Measurements from ENCODE around the gene TCF4. TPM values are rescaled to one million over a fixed set of nuclear protein-coding genes. Genes with fewer than 3 reads are reported as not detected.

TCF4 gene
- polyA plus RNA-seq, 1 donor (not counting 4 experiments of a cell fraction or from before 2014, with no cell fraction given): 9.7 TPM

- no peaks in the 10 kb centered on the region for H3K79me2 ChIP-seq (ENCODE audit: control insufficient read depth, insufficient read depth, low read length)
- H2AFZ ChIP-seq (ENCODE audit: control insufficient read depth, low read length): no peak overlapping the region
- no peak overlapping the region for H3K4me3 ChIP-seq (ENCODE audit: control insufficient read depth in 2 of 3, extremely low read depth in 1 of 3, insufficient read depth in 2 of 3, low read depth in 1 of 3, low read length in 3 of 3)
- H3K4me1 ChIP-seq (ENCODE audit: control insufficient read depth, extremely low read depth, insufficient read depth, low read length): no peaks in the 10 kb centered on the region
- no peak for FAIRE-seq
- H3K9ac ChIP-seq (ENCODE audit: control insufficient read depth, extremely low read depth, insufficient read depth, low read length): no peak overlapping the region
- no peak for DNase-seq (ENCODE audit: low read depth, low spot score)
- no peaks in the 10 kb centered on the region for H3K27me3 ChIP-seq (ENCODE audit: control insufficient read depth, extremely low read depth, insufficient read depth, low read length)
- H3K9me3 ChIP-seq (ENCODE audit: control insufficient read depth, low read depth, low read length): no peaks in the 10 kb centered on the region
- H4K20me1 ChIP-seq (ENCODE audit: control insufficient read depth, extremely low read depth, insufficient read depth, low read length): no peaks in the 10 kb centered on the region
- H3K36me3 ChIP-seq (ENCODE audit: control insufficient read depth in 2 of 2, extremely low read depth in 1 of 2, insufficient read depth in 2 of 2, low read length in 2 of 2): no peaks in the 10 kb centered on the region
- no peaks in the 10 kb centered on the region for H3K9me1 ChIP-seq (ENCODE audit: control insufficient read depth, extremely low read depth, insufficient read depth, low read length)
- H3K27ac ChIP-seq (ENCODE audit: control insufficient read depth, insufficient read depth, low read length): no peak overlapping the region
- TF ChIP-seq, protein P1, sequence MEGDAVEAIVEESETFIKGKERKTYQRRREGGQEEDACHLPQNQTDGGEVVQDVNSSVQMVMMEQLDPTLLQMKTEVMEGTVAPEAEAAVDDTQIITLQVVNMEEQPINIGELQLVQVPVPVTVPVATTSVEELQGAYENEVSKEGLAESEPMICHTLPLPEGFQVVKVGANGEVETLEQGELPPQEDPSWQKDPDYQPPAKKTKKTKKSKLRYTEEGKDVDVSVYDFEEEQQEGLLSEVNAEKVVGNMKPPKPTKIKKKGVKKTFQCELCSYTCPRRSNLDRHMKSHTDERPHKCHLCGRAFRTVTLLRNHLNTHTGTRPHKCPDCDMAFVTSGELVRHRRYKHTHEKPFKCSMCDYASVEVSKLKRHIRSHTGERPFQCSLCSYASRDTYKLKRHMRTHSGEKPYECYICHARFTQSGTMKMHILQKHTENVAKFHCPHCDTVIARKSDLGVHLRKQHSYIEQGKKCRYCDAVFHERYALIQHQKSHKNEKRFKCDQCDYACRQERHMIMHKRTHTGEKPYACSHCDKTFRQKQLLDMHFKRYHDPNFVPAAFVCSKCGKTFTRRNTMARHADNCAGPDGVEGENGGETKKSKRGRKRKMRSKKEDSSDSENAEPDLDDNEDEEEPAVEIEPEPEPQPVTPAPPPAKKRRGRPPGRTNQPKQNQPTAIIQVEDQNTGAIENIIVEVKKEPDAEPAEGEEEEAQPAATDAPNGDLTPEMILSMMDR (optimal IDR thresholded peaks at IDR 0.05 in 1 of 3, IDR thresholded peaks at IDR 0.05 in 1 of 3, conservative IDR thresholded peaks at IDR 0.05 in 1 of 3; ENCODE audit: extremely low read depth in 1 of 3, insufficient read depth in 2 of 3, low read length in 3 of 3): no peak
- no peak for TF ChIP-seq EZH2 (IDR thresholded peaks at IDR 0.05; ENCODE audit: low read length)
- dilution Hi-C loops (cut with MboI; ENCODE audit: extremely low pct_ligation_motif_present, low sequenced_read_pairs): no loop called here
- no peak overlapping the region for H3K4me2 ChIP-seq (ENCODE audit: control insufficient read depth, extremely low read depth, insufficient read depth, low read depth, low read length)
Measured at GRCh38 chr18:55440988-55441387, 147.0 kb downstream of the TCF4 start.

GRCh38 chr18:55439056-55439455, 148.9 kb downstream of the TCF4 start:
- DNase-seq (ENCODE audit: low read depth, low spot score) (no peak), FAIRE-seq (no peak)
- Histone ChIP-seq H3K79me2 (ENCODE audit: control insufficient read depth, insufficient read depth, low read length) (no peaks in the 10 kb centered on the region), H3K36me3 (ENCODE audit: control insufficient read depth in 2 of 2, extremely low read depth in 1 of 2, insufficient read depth in 2 of 2, low read length in 2 of 2) (no peaks in the 10 kb centered on the region), H3K9me3 (ENCODE audit: control insufficient read depth, low read depth, low read length) (no peaks in the 10 kb centered on the region), H2AFZ (ENCODE audit: control insufficient read depth, low read length) (no peak overlapping the region), H3K4me1 (ENCODE audit: control insufficient read depth, extremely low read depth, insufficient read depth, low read length) (no peaks in the 10 kb centered on the region), H3K27me3 (ENCODE audit: control insufficient read depth, extremely low read depth, insufficient read depth, low read length) (no peaks in the 10 kb centered on the region), H3K27ac (ENCODE audit: control insufficient read depth, insufficient read depth, low read length) (no peak overlapping the region), H3K9ac (ENCODE audit: control insufficient read depth, extremely low read depth, insufficient read depth, low read length) (no peak overlapping the region), H3K4me2 (ENCODE audit: control insufficient read depth, extremely low read depth, insufficient read depth, low read depth, low read length) (no peak overlapping the region), H3K9me1 (ENCODE audit: control insufficient read depth, extremely low read depth, insufficient read depth, low read length) (no peaks in the 10 kb centered on the region), H4K20me1 (ENCODE audit: control insufficient read depth, extremely low read depth, insufficient read depth, low read length) (no peaks in the 10 kb centered on the region), H3K4me3 (ENCODE audit: control insufficient read depth in 2 of 3, extremely low read depth in 1 of 3, insufficient read depth in 2 of 3, low read depth in 1 of 3, low read length in 3 of 3) (no peak overlapping the region)
- dilution Hi-C loops (cut with MboI; ENCODE audit: extremely low pct_ligation_motif_present, low sequenced_read_pairs): no loop called here
- TF ChIP-seq, protein P1 (optimal IDR thresholded peaks at IDR 0.05 in 1 of 3, IDR thresholded peaks at IDR 0.05 in 1 of 3, conservative IDR thresholded peaks at IDR 0.05 in 1 of 3; ENCODE audit: extremely low read depth in 1 of 3, insufficient read depth in 2 of 3, low read length in 3 of 3): no peak
- TF ChIP-seq EZH2 (IDR thresholded peaks at IDR 0.05; ENCODE audit: low read length): no peak

All from keratinocyte (primary cell).